ENCODE results near the gene SUPT6H. TPM values are rescaled to one million over a fixed set of nuclear protein-coding genes. Genes with fewer than 3 reads are reported as not detected.
A peak's percentile ranks its signal among the peaks of the same experiment; 100 is the strongest.
"Not testable (repeated sequence)": the region's sequence is repeated elsewhere in the genome, so short reads cannot be mapped to it uniquely, and the experiment has no call there.

SUPT6H gene
- total RNA-seq, 1 experiment from 2014 or later: 52.3 TPM

DNA sequence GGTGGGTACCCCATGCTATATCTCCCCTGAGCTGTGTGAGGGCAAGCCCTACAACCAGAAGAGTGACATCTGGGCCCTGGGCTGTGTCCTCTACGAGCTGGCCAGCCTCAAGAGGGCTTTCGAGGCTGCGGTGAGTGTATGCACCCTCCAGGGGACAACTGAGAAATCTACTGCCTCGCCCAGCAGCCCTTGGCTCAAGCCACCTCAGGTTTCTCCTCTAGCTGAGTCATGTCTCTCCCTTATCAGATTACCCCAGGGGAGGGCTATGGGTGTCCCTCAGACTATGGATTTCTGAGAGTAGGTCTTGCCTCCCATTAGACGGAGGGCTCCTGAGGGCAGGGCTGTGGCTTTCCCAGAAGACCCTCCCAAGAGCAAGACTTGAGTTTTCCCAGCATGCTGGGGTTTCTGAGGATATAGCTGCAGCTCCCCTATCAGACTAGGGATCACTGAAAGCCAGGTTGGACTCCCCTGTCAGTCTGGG, 73.3 kb downstream of the SUPT6H start:
- DNase-seq (ENCODE audit: low read depth): no peak

DNA sequence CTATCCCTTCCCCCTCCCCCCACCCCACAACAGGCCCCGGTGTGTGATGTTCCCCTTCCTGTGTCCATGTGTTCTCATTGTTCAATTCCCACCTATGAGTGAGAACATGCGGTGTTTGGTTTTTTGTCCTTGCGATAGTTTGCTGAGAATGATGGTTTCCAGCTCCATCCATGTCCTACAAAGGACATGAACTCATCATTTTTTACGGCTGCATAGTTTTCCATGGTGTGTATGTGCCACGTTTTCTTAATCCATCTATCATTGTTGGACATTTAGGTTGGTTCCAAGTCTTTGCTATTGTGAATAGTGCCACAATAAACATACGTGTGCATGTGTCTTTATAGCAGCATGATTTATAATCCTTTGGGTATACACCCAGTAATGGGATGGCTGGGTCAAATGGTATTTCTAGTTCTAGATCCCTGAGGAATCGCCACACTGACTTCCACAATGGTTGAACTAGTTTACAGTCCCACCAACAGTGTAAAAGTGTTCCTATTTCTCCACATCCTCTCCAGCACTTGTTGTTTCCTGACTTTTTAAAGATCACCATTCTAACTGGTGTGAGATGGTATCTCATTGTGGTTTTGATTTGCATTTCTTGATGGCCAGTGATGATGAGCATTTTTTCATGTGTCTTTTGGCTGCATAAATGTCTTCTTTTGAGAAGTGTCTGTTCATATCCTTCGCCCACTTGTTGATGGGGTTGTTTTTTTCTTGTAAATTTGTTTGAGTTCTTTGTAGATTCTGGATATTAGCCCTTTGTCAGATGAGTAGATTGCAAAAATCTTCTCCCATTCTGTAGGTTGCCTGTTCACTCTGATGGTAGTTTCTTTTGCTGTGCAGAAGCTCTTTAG, 74.1 kb downstream of the SUPT6H start:
- not testable (repeated sequence) for DNase-seq (ENCODE audit: low read depth)

DNA sequence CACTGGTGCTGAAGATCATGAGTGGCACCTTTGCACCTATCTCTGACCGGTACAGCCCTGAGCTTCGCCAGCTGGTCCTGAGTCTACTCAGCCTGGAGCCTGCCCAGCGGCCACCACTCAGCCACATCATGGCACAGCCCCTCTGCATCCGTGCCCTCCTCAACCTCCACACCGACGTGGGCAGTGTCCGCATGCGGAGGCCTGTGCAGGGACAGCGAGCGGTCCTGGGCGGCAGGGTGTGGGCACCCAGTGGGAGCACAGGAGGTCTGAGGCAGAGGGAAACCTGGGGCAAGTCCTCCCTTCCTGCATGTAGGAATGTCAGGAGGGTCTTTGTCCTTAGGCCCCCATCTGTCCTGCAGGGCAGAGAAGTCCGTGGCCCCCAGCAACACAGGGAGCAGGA, 75.3 kb downstream of the SUPT6H start:
- DNase-seq (ENCODE audit: low read depth): no peak

DNA sequence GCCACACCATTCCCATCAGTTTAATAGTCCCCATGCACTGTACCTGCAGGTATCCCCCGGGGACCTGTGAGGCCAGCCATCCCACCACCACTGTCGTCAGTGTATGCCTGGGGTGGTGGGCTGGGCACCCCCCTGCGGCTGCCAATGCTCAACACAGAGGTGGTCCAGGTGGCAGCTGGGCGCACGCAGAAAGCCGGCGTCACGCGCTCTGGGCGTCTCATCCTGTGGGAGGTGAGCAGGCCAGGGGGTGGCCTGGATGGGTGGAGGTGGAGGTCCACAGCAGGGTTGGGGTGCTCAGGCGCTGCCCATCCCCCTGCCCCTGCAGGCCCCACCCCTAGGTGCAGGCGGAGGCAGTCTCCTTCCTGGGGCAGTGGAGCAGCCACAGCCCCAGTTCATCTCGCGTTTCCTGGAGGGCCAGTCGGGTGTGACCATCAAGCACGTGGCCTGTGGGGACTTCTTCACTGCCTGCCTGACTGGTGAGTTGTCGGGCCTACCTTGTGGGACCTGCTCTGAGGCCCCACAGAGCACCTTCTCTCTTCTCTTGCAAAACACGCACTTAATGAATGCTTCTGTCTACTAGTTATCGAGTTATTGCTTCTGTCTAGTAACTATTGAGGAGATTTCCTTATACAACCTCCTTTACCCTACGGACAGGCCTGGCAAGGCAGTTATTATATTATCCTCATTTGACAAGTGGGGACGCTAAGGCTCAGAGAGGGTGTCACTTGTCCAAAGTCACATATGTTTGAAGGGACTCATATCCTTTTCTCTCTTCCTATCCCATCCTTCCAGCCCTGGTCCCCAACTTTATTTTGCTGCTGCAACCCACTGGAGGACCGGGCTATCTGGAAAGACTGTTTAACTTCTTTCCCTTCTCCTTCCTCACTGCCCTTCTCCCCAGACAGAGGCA, 76.0 kb downstream of the SUPT6H start:
- no peak for DNase-seq (ENCODE audit: low read depth)

DNA sequence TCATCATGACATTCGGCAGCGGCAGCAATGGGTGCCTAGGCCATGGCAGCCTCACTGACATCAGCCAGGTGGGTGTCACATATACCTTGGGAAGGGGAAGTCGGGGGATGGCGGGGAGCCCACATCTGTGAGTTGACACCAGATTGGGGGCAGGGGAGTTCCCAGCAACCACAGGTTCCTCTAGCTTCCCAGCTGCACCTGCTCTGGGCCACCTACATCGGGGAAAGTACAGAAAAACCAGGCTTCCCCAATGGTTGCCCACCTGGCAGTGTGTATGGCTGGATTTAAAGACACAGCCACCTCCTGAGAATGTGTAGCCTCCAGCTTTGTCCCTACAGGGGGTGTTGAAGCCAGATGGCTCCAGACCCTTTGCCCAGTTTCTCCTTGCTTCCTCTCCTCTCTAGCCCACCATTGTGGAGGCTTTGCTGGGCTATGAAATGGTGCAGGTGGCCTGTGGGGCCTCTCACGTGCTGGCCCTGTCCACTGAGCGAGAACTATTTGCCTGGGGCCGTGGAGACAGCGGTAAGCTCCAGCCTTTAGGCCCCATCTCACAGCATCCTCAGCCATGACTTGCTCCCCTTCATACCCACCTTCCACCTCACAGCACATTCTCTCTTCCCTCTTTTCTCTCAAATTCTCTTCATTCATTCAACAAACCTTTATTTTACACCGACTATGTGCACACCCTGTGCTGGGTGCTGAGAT, 76.8 kb downstream of the SUPT6H start:
- DNase-seq (ENCODE audit: low read depth): no peak

DNA sequence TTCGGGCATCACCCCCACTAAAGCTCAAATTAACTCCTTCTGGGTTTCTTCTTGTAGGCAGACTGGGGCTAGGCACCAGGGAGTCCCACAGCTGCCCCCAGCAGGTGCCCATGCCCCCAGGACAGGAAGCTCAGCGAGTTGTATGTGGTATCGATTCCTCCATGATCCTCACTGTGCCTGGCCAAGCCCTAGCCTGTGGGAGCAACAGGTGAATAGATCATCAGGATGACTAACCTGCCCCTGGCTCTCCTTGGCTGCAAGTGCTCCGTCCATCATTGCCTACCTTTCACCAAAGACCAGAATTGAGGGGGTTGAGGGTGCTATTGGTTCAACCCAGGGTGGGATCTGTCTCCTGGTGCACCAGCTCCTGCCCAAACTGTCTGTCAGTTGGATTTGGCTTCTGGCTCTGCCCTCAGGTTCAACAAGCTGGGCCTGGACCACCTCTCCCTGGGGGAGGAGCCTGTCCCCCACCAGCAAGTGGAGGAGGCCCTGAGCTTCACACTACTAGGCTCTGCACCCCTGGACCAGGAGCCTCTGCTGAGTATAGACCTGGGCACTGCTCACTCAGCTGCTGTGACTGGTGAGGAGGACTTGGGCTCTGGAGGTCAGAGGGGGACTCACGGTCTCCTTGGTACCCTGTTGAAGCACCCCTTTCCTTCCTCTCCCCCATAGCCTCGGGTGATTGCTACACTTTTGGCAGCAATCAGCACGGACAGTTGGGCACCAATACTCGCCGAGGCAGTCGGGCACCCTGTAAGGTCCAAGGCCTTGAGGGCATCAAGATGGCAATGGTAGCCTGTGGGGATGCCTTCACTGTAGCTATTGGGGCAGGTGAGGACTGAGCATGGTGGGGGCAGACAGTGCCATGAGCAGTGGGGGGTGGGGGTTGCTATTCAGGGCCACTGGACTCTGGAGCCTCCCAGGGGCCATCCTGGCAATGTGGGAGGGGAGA, 78.7 kb downstream of the SUPT6H start:
- no peak for DNase-seq (ENCODE audit: low read depth)

DNA sequence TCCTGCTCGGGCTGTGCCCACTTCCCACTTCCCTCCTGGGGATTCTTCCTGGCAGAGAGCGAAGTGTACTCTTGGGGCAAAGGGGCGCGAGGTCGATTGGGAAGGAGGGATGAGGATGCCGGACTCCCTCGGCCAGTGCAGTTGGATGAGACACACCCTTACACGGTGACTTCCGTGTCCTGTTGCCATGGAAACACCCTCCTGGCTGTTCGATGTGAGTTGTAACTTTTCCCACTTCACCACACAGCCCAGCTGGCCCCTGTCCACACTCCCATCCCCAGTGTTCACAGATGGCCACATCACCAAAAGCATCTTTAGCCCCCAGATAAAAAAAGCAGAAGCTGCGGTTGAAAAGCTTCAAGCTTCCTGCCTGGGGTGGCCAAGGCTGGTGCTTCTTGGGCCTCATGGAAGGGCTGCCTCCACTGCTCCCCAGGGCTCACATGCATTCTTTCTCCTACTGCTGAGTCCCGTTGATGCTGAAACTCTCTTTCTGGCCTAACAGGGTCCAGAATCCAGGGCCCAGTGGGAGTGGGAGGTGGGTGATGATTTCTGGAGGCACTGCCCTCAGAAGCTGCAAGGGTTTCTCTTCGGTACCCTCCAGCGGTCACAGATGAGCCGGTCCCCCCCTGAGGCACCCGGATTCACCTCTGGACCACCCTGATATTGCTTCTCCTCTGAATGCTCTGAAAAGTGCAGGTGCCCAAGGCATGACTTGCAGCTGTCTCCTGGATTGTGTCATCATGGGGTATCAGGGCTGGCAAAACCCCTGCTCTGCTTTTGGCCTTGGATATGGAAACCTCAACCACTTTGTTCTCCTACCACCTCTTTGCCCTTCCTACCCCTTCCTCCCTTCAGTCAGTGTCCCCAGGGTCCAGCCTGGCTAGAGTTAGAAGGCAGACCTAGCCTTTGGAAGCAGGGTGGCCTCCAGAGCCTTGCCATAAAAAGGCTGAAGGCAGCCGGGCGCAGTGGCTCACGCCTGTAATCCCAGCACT, 79.6 kb downstream of the SUPT6H start:
- no peak for DNase-seq (ENCODE audit: low read depth)

DNA sequence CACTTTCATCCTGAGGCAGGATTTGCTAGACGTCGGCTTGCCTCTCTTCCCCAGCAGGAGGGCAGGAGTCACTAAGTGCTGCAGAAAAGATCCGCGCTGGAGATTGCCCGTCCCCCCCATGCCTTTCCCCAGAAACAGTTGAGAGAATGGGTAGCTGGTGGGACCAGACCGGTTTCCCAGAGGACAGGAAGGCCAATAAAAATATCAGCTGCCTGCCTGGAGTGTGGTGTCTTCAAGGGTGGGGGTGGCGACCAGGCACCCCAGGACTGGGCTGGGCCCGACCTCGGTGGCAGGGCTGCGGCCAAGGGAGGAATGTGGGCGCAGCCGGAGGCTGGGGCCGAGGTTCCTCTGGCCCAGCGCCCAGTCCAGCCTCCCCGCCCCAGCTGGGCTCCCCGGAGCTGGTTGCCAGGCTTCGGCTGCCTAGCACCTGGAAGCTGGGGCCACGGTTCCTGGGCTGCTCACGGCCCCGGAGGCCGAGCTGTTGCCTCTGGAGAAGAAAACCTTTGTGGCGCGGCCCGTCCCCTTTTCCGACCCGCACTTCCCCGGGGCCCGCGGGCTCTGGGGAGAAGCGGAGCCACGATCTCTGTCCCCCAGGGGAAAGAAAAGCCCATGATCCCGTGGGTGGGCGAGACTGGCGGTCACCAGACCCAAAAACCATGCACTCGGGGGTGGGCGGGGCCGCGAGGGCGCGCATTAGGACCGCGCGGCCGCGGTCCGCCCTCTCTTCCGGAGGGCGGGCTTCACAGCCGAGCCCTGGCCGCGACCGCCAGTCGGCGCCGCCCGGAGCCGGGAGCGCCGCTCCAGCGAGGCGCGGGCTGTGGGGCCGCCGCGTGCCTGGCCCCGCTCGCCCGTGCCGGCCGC, 81.5 kb downstream of the SUPT6H start, which contains the start of gene TRAF4:
TSS of gene TRAF4 (plus strand) at position 769 of the 861 bp plus-strand sequence. CDS start 102 bp downstream, outside the sequence.
- peak; percentile 86 for DNase-seq (ENCODE audit: low read depth)

DNA sequence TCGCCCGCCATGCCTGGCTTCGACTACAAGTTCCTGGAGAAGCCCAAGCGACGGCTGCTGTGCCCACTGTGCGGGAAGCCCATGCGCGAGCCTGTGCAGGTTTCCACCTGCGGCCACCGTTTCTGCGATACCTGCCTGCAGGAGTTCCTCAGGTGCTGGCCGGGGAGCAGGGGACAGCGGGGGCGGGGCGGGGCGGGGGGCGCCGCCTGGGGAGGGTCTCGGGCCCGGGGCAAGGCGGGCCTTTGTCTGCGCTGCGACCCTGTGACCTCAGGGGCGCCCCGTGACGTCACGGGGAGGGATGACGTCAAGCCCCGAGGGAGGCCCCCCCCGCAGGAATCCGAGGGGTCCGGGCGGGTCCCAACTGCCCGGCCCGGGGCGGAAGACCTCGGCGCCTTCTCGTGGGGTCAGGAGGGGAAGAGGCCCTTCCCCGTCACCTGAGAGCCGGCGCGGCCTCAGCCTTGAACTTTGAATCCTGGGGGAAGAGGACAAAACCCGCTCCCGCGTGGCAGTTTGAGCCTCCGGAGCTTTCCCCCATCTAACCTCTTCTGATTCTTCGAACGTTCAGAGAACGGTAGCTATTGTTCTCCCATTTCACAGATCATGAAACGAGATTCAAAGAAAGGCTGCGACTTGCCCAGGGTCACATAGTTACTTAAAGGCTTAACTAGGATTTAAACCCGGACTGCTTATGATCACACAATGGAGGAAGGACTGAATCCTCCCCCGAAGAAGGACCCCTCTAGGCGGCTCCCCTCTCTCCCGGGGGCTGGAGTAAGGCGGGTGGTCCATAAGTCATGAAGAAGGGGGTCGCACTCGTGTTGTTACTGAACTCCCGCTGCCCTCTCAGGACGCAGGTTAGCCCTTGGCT, 82.3 kb downstream of the SUPT6H start:
- DNase-seq (ENCODE audit: low read depth): no peak

DNA sequence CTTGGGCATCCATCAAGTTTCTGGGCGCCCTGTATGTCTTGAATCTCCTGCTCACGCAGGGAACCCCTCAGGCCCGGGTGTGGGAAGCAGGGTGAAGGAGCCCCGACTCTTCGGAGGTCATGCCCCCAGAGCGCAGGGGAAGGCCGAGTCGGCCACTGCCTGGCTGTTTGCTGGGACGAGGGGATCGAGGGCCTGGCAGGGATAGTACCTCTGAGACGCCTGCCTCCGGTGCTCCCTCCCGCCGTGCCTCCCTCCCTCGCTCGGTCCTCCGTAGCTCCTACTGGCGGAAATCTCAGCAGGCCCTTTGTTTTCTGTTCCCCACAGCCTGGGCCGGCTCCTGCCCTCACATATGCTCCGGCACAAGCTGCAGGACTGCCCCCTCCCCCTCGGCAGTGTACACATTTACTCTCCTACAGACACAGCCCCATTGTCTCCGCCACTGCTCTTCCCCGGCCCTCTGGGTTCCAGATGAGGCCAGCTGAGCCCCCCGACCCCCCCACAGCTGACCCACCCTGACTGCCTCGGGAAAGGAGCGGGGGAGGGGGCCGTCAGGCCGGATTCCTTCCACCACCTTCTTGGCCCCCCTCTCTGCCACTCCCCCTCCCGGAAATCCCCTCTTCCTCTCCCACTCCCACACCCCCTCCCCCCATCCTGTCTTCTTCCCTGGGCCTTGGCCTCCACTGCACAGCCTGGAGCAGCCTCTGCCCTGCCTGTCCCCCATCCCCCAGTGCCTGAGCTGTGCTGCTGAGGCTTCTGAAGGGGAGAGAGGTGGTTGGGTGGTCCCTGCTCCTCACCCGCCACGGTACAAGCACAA, 83.2 kb downstream of the SUPT6H start:
- peak; percentile 68 for DNase-seq (ENCODE audit: low read depth)

DNA sequence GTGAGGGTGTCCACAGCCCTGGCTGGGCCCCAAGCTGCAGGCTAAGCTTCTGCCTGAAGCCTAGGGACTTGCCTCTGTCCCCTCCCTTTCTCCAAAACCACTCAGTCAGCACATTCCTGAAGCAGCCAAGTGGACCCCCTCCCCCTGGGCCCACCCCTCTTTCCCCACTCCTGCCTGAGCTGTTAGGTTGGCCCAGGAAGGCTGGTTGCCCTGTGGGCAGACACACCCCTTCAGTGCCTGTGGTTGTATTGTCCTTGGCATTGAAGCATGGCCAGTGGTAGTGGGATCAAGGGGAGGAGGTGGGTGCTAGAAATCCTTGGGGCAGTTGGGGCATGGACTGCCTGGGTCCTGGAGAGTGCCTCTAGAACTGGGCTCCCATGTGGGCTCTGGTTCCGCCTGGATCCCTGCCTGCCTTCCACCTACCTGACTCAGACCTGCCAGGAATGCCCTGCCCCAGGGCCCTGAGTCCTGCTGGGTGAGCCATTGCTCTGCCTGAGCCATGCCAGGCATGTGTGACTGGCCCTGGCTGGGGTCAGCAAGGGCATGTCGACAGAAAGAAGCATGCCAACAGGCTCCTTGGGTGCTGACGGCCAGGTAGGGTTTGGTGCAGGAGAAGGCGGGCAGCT, 83.9 kb downstream of the SUPT6H start:
- DNase-seq (ENCODE audit: low read depth): no peak

DNA sequence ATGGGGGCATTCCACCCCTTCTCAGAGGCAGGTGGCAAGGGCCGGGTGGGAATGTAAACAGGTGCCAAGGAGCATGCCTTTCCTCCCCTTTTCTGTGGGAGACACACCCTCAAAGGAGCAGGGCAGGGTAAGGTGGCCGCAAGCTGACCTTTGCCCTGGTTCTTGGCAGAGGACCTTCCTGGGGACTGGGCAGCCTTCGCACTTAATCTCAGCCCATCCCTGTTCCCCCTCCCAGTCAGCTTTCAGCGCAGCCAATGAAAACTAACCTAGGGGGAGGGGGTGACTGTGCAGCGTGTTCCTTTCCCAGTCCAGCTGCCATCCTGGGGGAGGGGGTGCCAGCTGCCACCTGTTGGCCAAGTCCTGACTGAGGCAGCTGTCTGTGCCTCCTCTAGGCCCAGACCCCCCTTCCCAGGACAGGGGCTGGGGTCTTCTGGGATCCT, 84.6 kb downstream of the SUPT6H start:
- no peak for DNase-seq (ENCODE audit: low read depth)

DNA sequence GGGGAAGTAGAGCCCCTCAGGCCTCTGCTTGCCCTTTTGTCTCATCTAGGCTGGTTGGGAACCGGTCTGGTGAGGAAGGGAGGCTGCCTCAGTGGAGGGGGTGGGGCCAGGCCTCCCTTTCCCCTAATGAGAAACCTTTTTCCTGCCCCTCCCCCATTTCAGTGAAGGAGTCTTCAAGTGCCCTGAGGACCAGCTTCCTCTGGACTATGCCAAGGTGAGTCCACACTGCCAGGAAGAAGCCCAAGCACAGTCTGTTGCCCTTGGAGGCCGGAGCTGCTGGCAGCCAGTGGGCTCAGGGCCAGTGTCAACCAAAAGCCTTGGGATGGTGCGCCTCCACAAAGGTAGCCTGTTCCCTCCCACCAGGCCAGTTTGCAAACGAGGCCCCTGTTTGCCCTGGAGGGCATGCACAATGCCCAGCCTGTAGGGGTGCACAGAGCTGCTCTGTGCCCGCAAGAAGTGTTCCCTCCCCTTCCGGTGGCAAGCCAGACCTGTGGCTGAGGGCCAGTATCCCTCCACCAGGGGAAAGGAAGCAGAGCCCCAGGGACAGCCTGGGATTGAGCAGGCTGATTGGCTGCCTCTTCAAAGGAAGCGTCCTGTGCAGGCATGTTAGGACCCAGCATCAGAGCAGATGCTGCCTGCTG, 85.2 kb downstream of the SUPT6H start:
- DNase-seq (ENCODE audit: low read depth): no peak

DNA sequence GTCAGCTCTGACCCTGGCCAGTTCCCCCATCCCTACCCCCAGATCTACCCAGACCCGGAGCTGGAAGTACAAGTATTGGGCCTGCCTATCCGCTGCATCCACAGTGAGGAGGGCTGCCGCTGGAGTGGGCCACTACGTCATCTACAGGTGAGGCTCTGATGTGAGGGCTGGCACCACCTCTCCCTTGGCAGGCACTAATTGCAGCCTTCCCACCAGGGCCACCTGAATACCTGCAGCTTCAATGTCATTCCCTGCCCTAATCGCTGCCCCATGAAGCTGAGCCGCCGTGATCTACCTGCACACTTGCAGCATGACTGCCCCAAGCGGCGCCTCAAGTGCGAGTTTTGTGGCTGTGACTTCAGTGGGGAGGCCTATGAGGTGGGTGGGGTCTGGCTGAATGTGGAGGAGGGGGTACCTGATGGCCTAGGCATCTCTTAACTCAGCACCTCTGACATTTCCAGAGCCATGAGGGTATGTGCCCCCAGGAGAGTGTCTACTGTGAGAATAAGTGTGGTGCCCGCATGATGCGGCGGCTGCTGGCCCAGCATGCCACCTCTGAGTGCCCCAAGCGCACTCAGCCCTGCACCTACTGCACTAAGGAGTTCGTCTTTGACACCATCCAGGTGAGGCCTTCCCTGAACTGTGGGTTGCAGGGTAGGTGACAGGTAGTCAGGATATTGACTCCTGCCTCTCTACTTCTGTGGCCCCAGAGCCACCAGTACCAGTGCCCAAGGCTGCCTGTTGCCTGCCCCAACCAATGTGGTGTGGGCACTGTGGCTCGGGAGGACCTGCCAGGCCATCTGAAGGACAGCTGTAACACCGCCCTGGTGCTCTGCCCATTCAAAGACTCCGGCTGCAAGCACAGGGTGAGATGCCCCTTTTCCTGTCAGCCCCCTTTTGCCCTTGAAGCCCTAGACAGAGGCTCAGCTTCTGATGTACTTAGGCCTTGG, 86.1 kb downstream of the SUPT6H start:
- no peak for DNase-seq (ENCODE audit: low read depth)

Data from HT1080 (cell line).